GM23338 (cell line): Measurements from ENCODE around the gene FBLIM1. TPM values are rescaled to one million over a fixed set of nuclear protein-coding genes. Genes with fewer than 3 reads are reported as not detected.

Experiments
- ATAC-seq: fragments of 200-7000 bp; cut with Tn5 transposase; 3 replicates; pipeline ENCODE4 v1.9.1; 2020
- DNase-seq: peaks from one replicate; pipeline ENCODE4 v3.0.0-alpha.2; 2015; ENCODE audit warnings: low spot score
- H2AFZ ChIP-seq: fragments of 200-600 bp; sonication (generic); 2 replicates; pipeline ENCODE4 v1.8.0; 2016; ENCODE audit warnings: antibody characterized with exemption, mild to moderate bottlenecking, moderate library complexity
- H3F3A ChIP-seq: fragments of 200-600 bp; sonication (generic); replicated peaks from 2 replicates; pipeline ENCODE4 v1.8.0; 2017; ENCODE audit warnings: antibody characterized with exemption, mixed run types, low read depth
- H3K27ac ChIP-seq: fragments of 200-600 bp; sonication (generic); 2 replicates; pipeline ENCODE4 v1.6.1; 2016; ENCODE audit warnings: low read depth
- H3K27me3 ChIP-seq: fragments of 200-600 bp; sonication (generic); 2 replicates; pipeline ENCODE4 v1.8.0; 2016; ENCODE audit warnings: mild to moderate bottlenecking, mixed run types, moderate library complexity; ENCODE audit not compliant: insufficient read depth
- H3K36me3 ChIP-seq: fragments of 200-600 bp; sonication (generic); 2 replicates; pipeline ENCODE4 v1.8.0; 2016; ENCODE audit warnings: mild to moderate bottlenecking; ENCODE audit not compliant: insufficient read depth
- H3K4me1 ChIP-seq: fragments of 200-600 bp; sonication (generic); 2 replicates; pipeline ENCODE4 v1.8.0; 2016; ENCODE audit warnings: mild to moderate bottlenecking, moderate library complexity; ENCODE audit not compliant: insufficient read depth
- H3K4me2 ChIP-seq: fragments of 200-600 bp; sonication (generic); 2 replicates; pipeline ENCODE4 v1.7.1; 2017; ENCODE audit warnings: mixed run types
- H3K4me3 ChIP-seq: fragments of 200-600 bp; sonication (generic); 2 replicates; pipeline ENCODE4 v1.6.1; 2016; ENCODE audit warnings: mixed run types
- H3K79me2 ChIP-seq: fragments of 200-600 bp; sonication (generic); replicated peaks from 2 replicates; pipeline ENCODE4 v1.8.0; 2017; ENCODE audit warnings: mild to moderate bottlenecking; ENCODE audit not compliant: insufficient read depth
- H3K9me2 ChIP-seq: fragments of 200-600 bp; sonication (generic); 2 replicates; pipeline ENCODE4 v1.8.0; 2017; ENCODE audit not compliant: insufficient read depth
- H4K20me1 ChIP-seq: fragments of 200-600 bp; sonication (generic); replicated peaks from 2 replicates; pipeline ENCODE4 v1.8.0; 2017; ENCODE audit warnings: mild to moderate bottlenecking; ENCODE audit not compliant: insufficient read depth
- H3K27ac Mint-ChIP-seq: 2 replicates; pipeline ENCODE4 v1.8.0; 2020; ENCODE audit warnings: inconsistent platforms, mild to moderate bottlenecking, moderate library complexity, mixed read lengths
- H3K27me3 Mint-ChIP-seq: 3 replicates; pipeline ENCODE4 v1.8.0; 2022; ENCODE audit warnings: low read depth, mild to moderate bottlenecking, moderate library complexity, mixed read lengths, inconsistent platforms; ENCODE audit not compliant: insufficient read depth, poor library complexity
- H3K36me3 Mint-ChIP-seq: 3 replicates; pipeline ENCODE4 v1.8.0; 2021; ENCODE audit warnings: low read depth, mild to moderate bottlenecking, inconsistent platforms, moderate library complexity, mixed read lengths
- H3K4me1 Mint-ChIP-seq: 3 replicates; pipeline ENCODE4 v1.8.0; 2020; ENCODE audit warnings: mild to moderate bottlenecking, inconsistent platforms, mixed read lengths
- H3K4me3 Mint-ChIP-seq: 3 replicates; pipeline ENCODE4 v1.8.0; 2021; ENCODE audit warnings: moderate library complexity, mild to moderate bottlenecking, inconsistent platforms, mixed read lengths
- H3K9me3 Mint-ChIP-seq: 3 replicates; pipeline ENCODE4 v1.8.0; 2020; ENCODE audit warnings: moderate library complexity, mild to moderate bottlenecking, inconsistent platforms, mixed read lengths
- CREB1 ChIP-seq: fragments of 250-450 bp; sonication (Bioruptor Pico); IDR thresholded peaks from 2 replicates; pipeline ENCODE4 v1.5.0; 2020; ENCODE audit warnings: low read depth, mild to moderate bottlenecking, moderate library complexity
- CTCF ChIP-seq, 2 experiments: fragments of 200-600 bp in 1 of 2; sonication (generic) in 1 of 2; conservative IDR thresholded peaks; 2 replicates each; pipeline versions ENCODE4 v1.5.1 to v1.6.1; 2016 to 2017; ENCODE audit warnings: antibody characterized with exemption in 2 of 2, low read depth in 2 of 2, mild to moderate bottlenecking in 2 of 2, moderate library complexity in 1 of 2
- EZH2 ChIP-seq: fragments of 200-600 bp; sonication (generic); IDR thresholded peaks from one replicate; pipeline ENCODE4 v1.8.0; 2017; ENCODE audit warnings: antibody characterized with exemption, mild to moderate bottlenecking, low read depth; ENCODE audit not compliant: unreplicated experiment
- EZH2phosphoT487 ChIP-seq: fragments of 200-600 bp; sonication (generic); IDR thresholded peaks from one replicate; pipeline ENCODE4 v1.8.1; 2018; ENCODE audit warnings: antibody characterized with exemption; ENCODE audit not compliant: unreplicated experiment
- JUNB ChIP-seq: IDR thresholded peaks from one replicate; pipeline ENCODE4 v1.6.1; 2016; ENCODE audit warnings: antibody characterized with exemption; ENCODE audit not compliant: unreplicated experiment
- POLR2AphosphoS5 ChIP-seq: IDR thresholded peaks from 2 replicates; pipeline ENCODE4 v1.6.1; 2016; ENCODE audit warnings: antibody characterized with exemption, low read depth
- REST ChIP-seq: IDR thresholded peaks from one replicate; pipeline ENCODE4 v1.6.1; 2018; ENCODE audit warnings: antibody characterized with exemption; ENCODE audit not compliant: unreplicated experiment
- ZNF114 ChIP-seq: fragments of 250-450 bp; sonication (Bioruptor Pico); IDR thresholded peaks from 2 replicates; pipeline ENCODE4 v1.5.0; 2020; ENCODE audit warnings: mild to moderate bottlenecking, moderate library complexity
- ZNF331 ChIP-seq: fragments of 250-450 bp; sonication (Bioruptor Pico); IDR thresholded peaks from 2 replicates; pipeline ENCODE4 v1.5.0; 2020; ENCODE audit warnings: low read depth, mild to moderate bottlenecking, moderate library complexity
- polyA plus RNA-seq: library from polyadenylated mRNA; unstranded; fragments of >200 nt; fragmentation: Nextera tagmentation; extraction: Ambion mirVana; gene quantifications from 2 replicates; pipeline ENCODE4 v1.2.1, GENCODE V29; 2016
- total RNA-seq: library from RNA; depleted of rRNA; stranded (reverse); fragments of >200 nt; shearing (Covaris generic); gene quantifications from 2 replicates; pipeline ENCODE4 v1.2.3, GENCODE V29; 2014

Gene FBLIM1
- total and polyA plus RNA-seq, 2 experiments from 2014 or later: 41.7 to 81.7 TPM

- TF ChIP-seq REST: no peak
- TF ChIP-seq EZH2: no peak
- no peak for TF ChIP-seq CTCF (conservative IDR thresholded peaks at IDR 0.05; ENCODE audit: low read depth in 2 of 2)
- no peak for TF ChIP-seq CREB1 (CRISPR knock-in tag)
- TF ChIP-seq ZNF331 (CRISPR knock-in tag): no peak
- no peak for TF ChIP-seq ZNF114 (CRISPR knock-in tag)
- TF ChIP-seq JUNB: no peak
- TF ChIP-seq EZH2phosphoT487: no peak
These were observed 24.3 kb upstream of the FBLIM1 start (continued) for GRCh38 chr1:15734296-15734695.

GRCh38 chr1:15734901-15735300, 23.7 kb upstream of the FBLIM1 start:
- Histone ChIP-seq H3F3A (0 out of 2 replicates have a peak, but pooled peaks cover 5% of the 10 kb centered on the region), H3K4me3 (no peak overlapping the region), H3K79me2 (no peaks in the 10 kb centered on the region), H4K20me1 (no peaks in the 10 kb centered on the region), H2AFZ (no peak overlapping the region), H3K27ac (no peak overlapping the region), H3K27me3 (no peaks in the 10 kb centered on the region), H3K9me2 (no peaks in the 10 kb centered on the region), H3K4me1 (no peaks in the 10 kb centered on the region), H3K36me3 (no peaks in the 10 kb centered on the region), H3K4me2 (no peak overlapping the region)
- H3K9me3 Mint-ChIP-seq: no peaks in the 10 kb centered on the region
- H3K4me1 Mint-ChIP-seq: 0 out of 3 replicates have a peak, but pooled peaks cover 2% of the 10 kb centered on the region
- H3K4me3 Mint-ChIP-seq: no peak overlapping the region
- peaks cover 6% of the 10 kb centered on the region for H3K27me3 Mint-ChIP-seq
- DNase-seq (no peak), ATAC-seq (no peak)
- H3K36me3 Mint-ChIP-seq: 0 out of 3 replicates have a peak, but pooled peaks cover 10% of the 10 kb centered on the region
- TF ChIP-seq CREB1 (CRISPR knock-in tag): no peak
- TF ChIP-seq POLR2AphosphoS5: no peak
- no peak overlapping the region for H3K27ac Mint-ChIP-seq
